Natural killer cell (primary cell): ENCODE results near the gene C1QL4. TPM values are rescaled to one million over a fixed set of nuclear protein-coding genes. Genes with fewer than 3 reads are reported as not detected.

Source experiments
- ATAC-seq, 3 donors: fragments of 150-1000 bp in 2 of 3; fragments of 200-7000 bp in 1 of 3; cut with Tn5 transposase; 1 replicate in 1 of 3; 2 replicates in 2 of 3; pipeline ENCODE4 v1.10.0; 2021; ENCODE audit warnings: mild to moderate bottlenecking in 2 of 3, moderate library complexity in 2 of 3
- DNase-seq, 2 donors: peaks; one replicate each; pipeline versions ENCODE4 v3.0.0 to v3.0.0-alpha.2; 2013 to 2021; ENCODE audit warnings: mixed read lengths in 1 of 2
- H3K27ac ChIP-seq: one replicate; pipeline ENCODE4 v1.5.1; 2013; ENCODE audit warnings: mild to moderate bottlenecking, low read length
- H3K27me3 ChIP-seq: one replicate; pipeline ENCODE4 v1.6.1; 2013; ENCODE audit warnings: low read length; ENCODE audit not compliant: control insufficient read depth, insufficient read depth
- H3K36me3 ChIP-seq: one replicate; pipeline ENCODE4 v1.6.1; 2013; ENCODE audit warnings: low read length; ENCODE audit not compliant: control insufficient read depth, insufficient read depth
- H3K4me1 ChIP-seq: one replicate; pipeline ENCODE4 v1.6.1; 2013; ENCODE audit warnings: low read length; ENCODE audit not compliant: control insufficient read depth, insufficient read depth
- H3K4me3 ChIP-seq: one replicate; pipeline ENCODE4 v1.5.1; 2013; ENCODE audit warnings: low read length
- H3K9me3 ChIP-seq: one replicate; pipeline ENCODE4 v1.6.1; 2013; ENCODE audit warnings: low read length; ENCODE audit not compliant: control insufficient read depth, insufficient read depth
- H3K27ac Mint-ChIP-seq, 2 donors: one replicate each; pipeline ENCODE4 v1.8.0; 2022; ENCODE audit warnings: mild to moderate bottlenecking in 2 of 2, mixed read lengths in 2 of 2, moderate library complexity in 1 of 2
- H3K27me3 Mint-ChIP-seq, 2 donors: one replicate each; pipeline ENCODE4 v1.8.0; 2022; ENCODE audit warnings: low read depth in 2 of 2, mixed read lengths in 2 of 2
- H3K36me3 Mint-ChIP-seq: one replicate; pipeline ENCODE4 v1.8.0; 2022; ENCODE audit warnings: mixed read lengths
- H3K4me1 Mint-ChIP-seq, 2 donors: one replicate each; pipeline ENCODE4 v1.8.0; 2022; ENCODE audit warnings: mixed read lengths in 2 of 2
- H3K4me3 Mint-ChIP-seq: one replicate; pipeline ENCODE4 v1.8.0; 2022; ENCODE audit warnings: mild to moderate bottlenecking, moderate library complexity, mixed read lengths
- H3K9me3 Mint-ChIP-seq, 2 donors: one replicate each; pipeline ENCODE4 v1.8.0; 2022; ENCODE audit warnings: mixed read lengths in 2 of 2
- WGBS: methylation state at CpG from one replicate; pipeline ENCODE4 v1.1.7; 2013; ENCODE audit warnings: missing lambda C conversion rate; ENCODE audit not compliant: insufficient coverage; 5-methylcytosine and 5-hydroxymethylcytosine counted together
- intact Hi-C: fragments of 100-400 bp; cut with micrococcal nuclease; formaldehyde crosslinking; loops from one replicate; pipeline ENCODE4 v1.14.2; 2022
- total RNA-seq, 4 donors: library from RNA; stranded (reverse); fragments of 120-200 nt in 1 of 4; gene quantifications; one replicate each; pipeline versions ENCODE4 v1.2.3 to v1.2.4, GENCODE V29; 2013 to 2022
- TF ChIP-seq, protein P1 (sequence below): fragments of 200-600 bp; IDR thresholded peaks from one replicate; pipeline ENCODE4 v1.8.0; 2022; ENCODE audit warnings: antibody characterized with exemption

C1QL4 gene
- total RNA-seq, 3 donors from 2014 or later (not counting 1 experiment from before 2014, with no cell fraction given) = not detected

DNA sequence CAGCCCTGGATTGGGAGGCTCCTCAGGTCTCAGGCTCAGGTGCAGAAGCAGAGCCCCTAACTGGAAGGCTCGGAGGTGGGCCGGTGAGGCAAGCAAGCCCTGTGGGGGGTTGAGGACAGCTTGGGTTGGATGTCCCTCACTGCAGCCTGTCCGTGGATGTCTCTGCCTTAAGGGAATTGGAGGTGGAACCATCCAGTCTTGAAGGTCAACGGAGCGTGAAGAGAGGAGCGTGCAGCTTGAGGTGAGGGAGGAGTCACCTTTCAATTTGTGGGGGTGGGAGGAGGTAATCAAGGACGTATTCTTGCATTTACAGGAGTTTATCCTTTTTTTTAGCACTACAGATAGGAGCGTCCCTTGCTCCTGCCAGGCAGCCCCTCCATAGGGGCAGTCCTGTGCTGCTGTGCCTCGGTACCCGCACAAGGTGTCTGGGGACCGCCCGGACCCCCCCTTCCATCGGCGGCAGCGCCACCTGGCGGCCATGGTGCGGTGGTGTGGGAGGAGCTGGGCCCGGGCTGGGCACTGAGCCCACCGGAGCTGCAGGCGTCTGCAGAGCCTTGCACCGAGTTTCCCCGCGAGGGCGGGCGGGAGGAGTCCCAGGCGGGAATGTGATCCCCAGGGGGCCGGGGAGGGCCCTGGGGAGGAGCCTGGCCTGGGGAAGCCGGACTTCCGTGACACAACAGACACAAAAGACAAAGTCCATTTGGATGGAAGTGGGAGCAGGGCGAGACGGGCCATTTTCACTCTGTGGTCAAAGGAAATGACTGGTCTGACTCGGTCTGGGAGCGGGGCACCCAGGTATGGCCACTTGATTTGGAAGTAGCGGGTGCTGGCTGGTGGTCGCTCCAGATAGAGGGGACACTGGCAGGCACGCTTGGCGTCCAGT lies 10.6 kb upstream of the C1QL4 start:
- no peaks in the 10 kb centered on the region for H3K36me3 ChIP-seq
- H3K36me3 Mint-ChIP-seq = no peaks in the 10 kb centered on the region
- peaks cover 55% of the 10 kb centered on the region for H3K4me1 ChIP-seq
- H3K4me3 Mint-ChIP-seq = peak overlapping the region; percentile 90
- H3K9me3 Mint-ChIP-seq = no peaks in the 10 kb centered on the region
- TF ChIP-seq, protein P1, sequence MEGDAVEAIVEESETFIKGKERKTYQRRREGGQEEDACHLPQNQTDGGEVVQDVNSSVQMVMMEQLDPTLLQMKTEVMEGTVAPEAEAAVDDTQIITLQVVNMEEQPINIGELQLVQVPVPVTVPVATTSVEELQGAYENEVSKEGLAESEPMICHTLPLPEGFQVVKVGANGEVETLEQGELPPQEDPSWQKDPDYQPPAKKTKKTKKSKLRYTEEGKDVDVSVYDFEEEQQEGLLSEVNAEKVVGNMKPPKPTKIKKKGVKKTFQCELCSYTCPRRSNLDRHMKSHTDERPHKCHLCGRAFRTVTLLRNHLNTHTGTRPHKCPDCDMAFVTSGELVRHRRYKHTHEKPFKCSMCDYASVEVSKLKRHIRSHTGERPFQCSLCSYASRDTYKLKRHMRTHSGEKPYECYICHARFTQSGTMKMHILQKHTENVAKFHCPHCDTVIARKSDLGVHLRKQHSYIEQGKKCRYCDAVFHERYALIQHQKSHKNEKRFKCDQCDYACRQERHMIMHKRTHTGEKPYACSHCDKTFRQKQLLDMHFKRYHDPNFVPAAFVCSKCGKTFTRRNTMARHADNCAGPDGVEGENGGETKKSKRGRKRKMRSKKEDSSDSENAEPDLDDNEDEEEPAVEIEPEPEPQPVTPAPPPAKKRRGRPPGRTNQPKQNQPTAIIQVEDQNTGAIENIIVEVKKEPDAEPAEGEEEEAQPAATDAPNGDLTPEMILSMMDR = peak; percentile 98
- peak; percentile 73 to 89 (median 85) for ATAC-seq
- peaks cover 62% of the 10 kb centered on the region for H3K27me3 ChIP-seq
- 16% methylated on average over 37 of the region's 37 CpGs for WGBS
- DNase-seq = peak; percentile 77 to 83
- peak overlapping the region; percentile 3 for H3K4me3 ChIP-seq
- intact Hi-C loops = no loop called here
- peaks cover 38 to 64% of the 10 kb centered on the region in 2 donors for H3K27me3 Mint-ChIP-seq
- H3K4me1 Mint-ChIP-seq = peaks cover 22 to 39% of the 10 kb centered on the region in 2 donors
- no peaks in the 10 kb centered on the region for H3K9me3 ChIP-seq
- no peak overlapping the region for H3K27ac ChIP-seq
- no peak overlapping the region for H3K27ac Mint-ChIP-seq

DNA sequence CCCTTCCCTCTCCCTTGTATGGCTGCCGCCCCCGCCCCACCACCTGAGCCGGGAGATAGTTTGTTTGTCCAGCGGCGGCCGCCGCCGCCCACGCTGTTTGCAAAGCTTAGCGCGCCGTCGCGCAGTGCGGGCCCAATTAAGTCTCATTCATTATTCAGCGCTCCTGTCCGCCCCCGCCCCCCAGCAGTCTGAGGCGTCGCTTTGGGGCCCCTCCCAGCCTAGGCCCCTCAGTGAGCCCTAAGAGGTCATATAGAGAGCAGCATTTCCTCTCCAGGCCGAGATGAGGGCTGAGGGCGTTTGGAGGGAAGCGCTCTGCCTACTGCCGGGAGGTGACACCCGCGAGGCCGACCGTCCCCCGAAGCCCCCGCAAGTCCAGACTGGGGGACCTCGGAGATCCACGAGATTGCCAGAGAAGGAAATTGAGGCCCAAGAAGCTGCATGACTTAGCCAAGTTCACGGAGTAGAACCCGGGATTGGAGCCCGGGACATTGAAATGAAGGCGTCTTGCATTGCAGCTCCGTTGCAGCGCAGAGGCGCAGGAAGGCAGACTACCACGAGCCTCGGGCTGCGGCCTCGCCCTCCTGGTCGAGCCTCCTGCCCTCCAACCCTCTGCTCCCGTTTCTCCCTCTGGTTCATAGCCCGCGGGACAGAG lies 9.8 kb upstream of the C1QL4 start, which contains the start of gene DNAJC22:
TSS of gene DNAJC22 (plus strand) at position 230 of the 652 bp plus-strand sequence. CDS start 1,985 bp downstream, outside the sequence.
- Mint-ChIP-seq H3K4me1 (peaks cover 22 to 41% of the 10 kb centered on the region in 2 donors), H3K27ac (peak within 1 kb of the TSS in 1 of 2 donors; percentile 59)

DNA sequence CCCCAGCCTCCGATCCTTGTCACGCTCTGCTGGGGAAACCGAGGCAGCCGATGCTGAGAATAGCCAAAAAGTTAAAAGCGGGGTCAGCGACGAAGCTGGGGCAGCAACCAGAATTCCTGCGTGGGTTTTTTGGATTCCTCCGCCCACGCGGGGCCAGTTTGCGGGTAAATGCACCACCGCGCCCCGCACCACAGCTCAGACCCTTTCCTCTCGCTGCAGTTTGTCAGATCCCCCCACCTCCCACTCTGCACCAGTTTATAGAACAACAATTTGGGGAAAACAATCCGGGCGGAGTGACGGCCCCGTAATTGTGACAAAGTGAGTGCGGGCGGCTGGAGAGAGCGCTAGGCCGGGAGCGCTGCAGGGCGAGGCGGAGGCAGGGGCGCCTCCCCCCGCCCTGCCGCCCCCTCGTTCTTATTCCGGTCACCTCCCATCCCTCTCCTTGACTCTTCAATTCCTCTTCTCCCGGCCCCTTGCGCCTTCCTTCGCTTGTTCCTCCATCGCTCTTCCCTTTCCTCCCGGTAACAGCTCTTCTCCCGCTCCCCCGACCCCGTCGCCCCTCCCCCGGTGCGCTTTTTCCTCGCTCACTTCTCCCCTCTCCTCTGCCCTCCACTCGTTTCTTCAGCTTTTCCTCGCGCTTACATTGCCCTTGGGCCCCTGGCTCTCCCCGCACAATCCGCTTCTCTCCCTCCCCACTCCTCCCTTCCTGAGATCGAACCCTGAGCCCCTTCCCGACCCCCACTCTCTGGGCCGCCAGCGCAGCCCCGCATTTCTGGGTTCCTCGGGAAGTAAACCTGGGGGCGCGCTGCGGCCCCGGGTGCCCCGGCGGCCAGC lies 9.1 kb upstream of the C1QL4 start:
- peaks cover 25 to 57% of the 10 kb centered on the region in 2 donors for H3K27me3 Mint-ChIP-seq
- Histone ChIP-seq H3K4me3 (peak overlapping the region; percentile 3), H3K4me1 (peaks cover 63% of the 10 kb centered on the region), H3K27me3 (peaks cover 66% of the 10 kb centered on the region), H3K36me3 (no peaks in the 10 kb centered on the region), H3K27ac (no peak overlapping the region), H3K9me3 (no peaks in the 10 kb centered on the region)
- H3K4me3 Mint-ChIP-seq = peak overlapping the region; percentile 90
- 2% methylated on average over 61 of the region's 61 CpGs for WGBS
- no peak for DNase-seq
- H3K9me3 Mint-ChIP-seq = no peaks in the 10 kb centered on the region
- peak overlapping the region in 1 of 2 donors; percentile 59 for H3K27ac Mint-ChIP-seq
- TF ChIP-seq, protein P1 = no peak
- H3K4me1 Mint-ChIP-seq = peaks cover 22 to 41% of the 10 kb centered on the region in 2 donors
- no peak for ATAC-seq
- intact Hi-C loops = no loop called here
- H3K36me3 Mint-ChIP-seq = no peaks in the 10 kb centered on the region

More for the DNA sequence above, 9.8 kb upstream of the C1QL4 start, which contains the start of gene DNAJC22:
- no peaks in the 10 kb centered on the region for H3K9me3 Mint-ChIP-seq
- TF ChIP-seq, protein P1 = no peak
- peak in 1 of 2 donors; percentile 58 for DNase-seq
- Histone ChIP-seq H3K27me3 (peaks cover 66% of the 10 kb centered on the region), H3K4me1 (peaks cover 62% of the 10 kb centered on the region), H3K9me3 (no peaks in the 10 kb centered on the region), H3K36me3 (no peaks in the 10 kb centered on the region), H3K27ac (no peak within 1 kb of the TSS), H3K4me3 (peak within 1 kb of the TSS; percentile 3)
- peak in 1 of 3 donors; percentile 20 for ATAC-seq
- no peaks in the 10 kb centered on the region for H3K36me3 Mint-ChIP-seq
- peak within 1 kb of the TSS; percentile 90 for H3K4me3 Mint-ChIP-seq
- under 1% methylated on average over 47 of the region's 47 CpGs for WGBS
- intact Hi-C loops = no loop called here
- H3K27me3 Mint-ChIP-seq = peaks cover 32 to 62% of the 10 kb centered on the region in 2 donors
